Measurements from ENCODE around the gene COL6A1.

GRCh38 chr21:46003575-46004007 is 22.0 kb downstream of the COL6A1 start:
- TF ChIP-seq, protein P1, sequence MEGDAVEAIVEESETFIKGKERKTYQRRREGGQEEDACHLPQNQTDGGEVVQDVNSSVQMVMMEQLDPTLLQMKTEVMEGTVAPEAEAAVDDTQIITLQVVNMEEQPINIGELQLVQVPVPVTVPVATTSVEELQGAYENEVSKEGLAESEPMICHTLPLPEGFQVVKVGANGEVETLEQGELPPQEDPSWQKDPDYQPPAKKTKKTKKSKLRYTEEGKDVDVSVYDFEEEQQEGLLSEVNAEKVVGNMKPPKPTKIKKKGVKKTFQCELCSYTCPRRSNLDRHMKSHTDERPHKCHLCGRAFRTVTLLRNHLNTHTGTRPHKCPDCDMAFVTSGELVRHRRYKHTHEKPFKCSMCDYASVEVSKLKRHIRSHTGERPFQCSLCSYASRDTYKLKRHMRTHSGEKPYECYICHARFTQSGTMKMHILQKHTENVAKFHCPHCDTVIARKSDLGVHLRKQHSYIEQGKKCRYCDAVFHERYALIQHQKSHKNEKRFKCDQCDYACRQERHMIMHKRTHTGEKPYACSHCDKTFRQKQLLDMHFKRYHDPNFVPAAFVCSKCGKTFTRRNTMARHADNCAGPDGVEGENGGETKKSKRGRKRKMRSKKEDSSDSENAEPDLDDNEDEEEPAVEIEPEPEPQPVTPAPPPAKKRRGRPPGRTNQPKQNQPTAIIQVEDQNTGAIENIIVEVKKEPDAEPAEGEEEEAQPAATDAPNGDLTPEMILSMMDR (IDR thresholded peaks at IDR 0.05), result no peak
- TF ChIP-seq POLR2A (IDR thresholded peaks at IDR 0.05) (no peak), EP300 (IDR thresholded peaks at IDR 0.05) (no peak)
